ENCODE measurements around the gene DUSP8. TPM values are rescaled to one million over a fixed set of nuclear protein-coding genes. Genes with fewer than 3 reads are reported as not detected.

Gene DUSP8
- total and polyA plus RNA-seq, 12 donors, result 5.9 to 53.5 (median 18.9) TPM

DNA sequence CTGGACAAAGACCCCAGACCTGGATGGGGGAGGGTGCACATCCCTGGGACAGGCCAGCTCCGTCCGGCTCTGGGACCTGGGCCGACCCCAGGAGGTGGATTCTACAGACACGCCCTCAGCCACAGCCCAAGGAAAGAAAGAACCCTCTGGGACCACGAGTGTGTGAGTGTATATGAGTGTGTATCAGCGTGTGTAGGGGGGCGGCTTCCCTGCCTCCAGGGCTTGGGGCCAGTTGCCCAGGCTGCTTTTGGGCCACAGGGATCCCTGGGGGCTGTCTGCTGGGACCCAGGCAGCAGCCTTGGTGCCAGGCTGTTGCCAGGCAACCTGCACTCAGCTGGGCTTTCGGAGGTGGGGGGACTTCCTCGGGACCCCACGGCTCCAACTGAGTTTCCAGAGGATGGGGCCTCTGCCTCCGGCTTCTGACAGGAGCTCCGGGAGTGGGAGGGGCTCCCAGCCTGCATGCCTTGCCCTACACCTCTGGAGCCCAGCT is 8.9 kb downstream of the DUSP8 start:
- no peaks in the 10 kb centered on the region for H3K9me3 ChIP-seq
- H3K36me3 ChIP-seq, result peaks cover 0 to 63% (median 12%) of the 10 kb centered on the region in 9 donors
- WGBS, 2 donors, result 80 to 82% methylated on average over 12 of the region's 12 CpGs
- H3K4me1 ChIP-seq, result peaks cover 13 to 75% (median 46%) of the 10 kb centered on the region in 9 donors
- TF ChIP-seq, protein P1, sequence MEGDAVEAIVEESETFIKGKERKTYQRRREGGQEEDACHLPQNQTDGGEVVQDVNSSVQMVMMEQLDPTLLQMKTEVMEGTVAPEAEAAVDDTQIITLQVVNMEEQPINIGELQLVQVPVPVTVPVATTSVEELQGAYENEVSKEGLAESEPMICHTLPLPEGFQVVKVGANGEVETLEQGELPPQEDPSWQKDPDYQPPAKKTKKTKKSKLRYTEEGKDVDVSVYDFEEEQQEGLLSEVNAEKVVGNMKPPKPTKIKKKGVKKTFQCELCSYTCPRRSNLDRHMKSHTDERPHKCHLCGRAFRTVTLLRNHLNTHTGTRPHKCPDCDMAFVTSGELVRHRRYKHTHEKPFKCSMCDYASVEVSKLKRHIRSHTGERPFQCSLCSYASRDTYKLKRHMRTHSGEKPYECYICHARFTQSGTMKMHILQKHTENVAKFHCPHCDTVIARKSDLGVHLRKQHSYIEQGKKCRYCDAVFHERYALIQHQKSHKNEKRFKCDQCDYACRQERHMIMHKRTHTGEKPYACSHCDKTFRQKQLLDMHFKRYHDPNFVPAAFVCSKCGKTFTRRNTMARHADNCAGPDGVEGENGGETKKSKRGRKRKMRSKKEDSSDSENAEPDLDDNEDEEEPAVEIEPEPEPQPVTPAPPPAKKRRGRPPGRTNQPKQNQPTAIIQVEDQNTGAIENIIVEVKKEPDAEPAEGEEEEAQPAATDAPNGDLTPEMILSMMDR (IDR thresholded peaks at IDR 0.05), result no peak
- intact Hi-C loops (cut with DNase I), result no loop called here
- H3K27ac ChIP-seq, result no peak overlapping the region
- no peak for DNase-seq
- H3K4me3 ChIP-seq, result no peak overlapping the region
- H3K27me3 ChIP-seq, result no peaks in the 10 kb centered on the region
- ATAC-seq, result no peak

DNA sequence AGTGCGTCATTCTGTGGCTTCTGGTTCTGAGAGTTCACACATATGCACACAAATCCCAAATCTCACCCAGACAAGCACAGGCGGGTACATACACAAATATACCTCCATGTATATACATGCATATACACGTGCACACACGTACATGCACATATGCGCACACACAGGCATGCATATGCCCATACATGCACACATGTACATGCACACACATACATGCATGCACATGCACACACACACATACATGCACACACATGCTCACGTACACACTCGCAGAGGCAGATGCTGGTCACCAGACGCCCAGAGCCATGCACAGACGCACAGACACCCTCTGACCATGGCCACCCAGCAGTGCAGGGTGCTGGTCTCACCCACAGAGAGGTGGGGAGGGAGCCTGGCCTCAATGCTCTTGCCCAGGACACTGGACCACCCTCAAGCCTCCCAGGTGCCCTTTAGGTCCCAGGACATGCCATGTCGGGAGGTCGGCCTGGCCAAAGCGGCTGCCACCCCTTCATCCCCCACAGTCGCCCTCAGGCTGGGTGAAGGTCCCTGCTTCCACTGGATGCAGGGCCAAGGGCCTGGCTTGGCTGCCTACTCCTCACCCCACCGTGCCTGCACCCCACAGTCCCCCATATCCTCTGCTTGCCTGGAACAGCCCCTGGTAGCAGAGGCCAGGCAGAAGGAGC is 9.5 kb downstream of the DUSP8 start:
- Histone ChIP-seq H3K27me3 (no peaks in the 10 kb centered on the region), H3K36me3 (peaks cover 0 to 69% (median 13%) of the 10 kb centered on the region in 9 donors), H3K9me3 (no peaks in the 10 kb centered on the region), H3K4me3 (no peak overlapping the region), H3K27ac (no peak overlapping the region), H3K4me1 (peaks cover 19 to 75% (median 48%) of the 10 kb centered on the region in 9 donors)
- DNase-seq, result no peak
- ATAC-seq, result no peak
- TF ChIP-seq, protein P1 (IDR thresholded peaks at IDR 0.05), result no peak
- intact Hi-C loops (cut with DNase I), result no loop called here
- WGBS, 2 donors, result 95 to 96% methylated on average over 14 of the region's 14 CpGs

DNA sequence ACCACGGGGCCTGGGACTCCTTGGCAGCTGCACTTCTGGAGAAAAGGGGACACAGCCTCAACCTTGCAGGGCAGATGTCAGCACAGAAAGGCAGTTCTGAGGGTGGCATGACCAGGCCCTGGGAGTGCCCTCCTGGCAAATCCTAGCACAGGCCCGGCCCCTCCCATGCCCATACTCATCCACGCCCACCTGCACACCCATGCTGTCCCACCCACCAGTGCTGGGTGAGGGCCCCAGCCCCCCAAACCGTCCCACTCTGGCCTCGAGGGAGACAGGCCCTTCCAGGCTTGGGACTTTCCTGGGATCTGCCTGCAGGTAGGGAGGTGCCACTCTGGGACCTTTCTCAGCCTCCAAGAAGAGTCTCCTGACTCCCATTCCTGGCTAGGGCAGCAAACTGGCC is 10.1 kb downstream of the DUSP8 start:
- H3K9me3 ChIP-seq, result no peaks in the 10 kb centered on the region
- DNase-seq (no peak), ATAC-seq (no peak)
- intact Hi-C loops (cut with DNase I), result no loop called here
- H3K27ac ChIP-seq, result peak overlapping the region in 1 of 10 donors; percentile 25
- no peak overlapping the region for H3K4me3 ChIP-seq
- TF ChIP-seq, protein P1 (IDR thresholded peaks at IDR 0.05), result no peak
- H3K4me1 ChIP-seq, result peaks cover 22 to 71% (median 45%) of the 10 kb centered on the region in 9 donors
- H3K36me3 ChIP-seq, result peaks cover 0 to 76% (median 19%) of the 10 kb centered on the region in 9 donors
- peaks cover 0 to 4% (median 0%) of the 10 kb centered on the region in 7 donors for H3K27me3 ChIP-seq
- WGBS, 2 donors, result 89 to 94% methylated on average over 5 of the region's 5 CpGs

DNA sequence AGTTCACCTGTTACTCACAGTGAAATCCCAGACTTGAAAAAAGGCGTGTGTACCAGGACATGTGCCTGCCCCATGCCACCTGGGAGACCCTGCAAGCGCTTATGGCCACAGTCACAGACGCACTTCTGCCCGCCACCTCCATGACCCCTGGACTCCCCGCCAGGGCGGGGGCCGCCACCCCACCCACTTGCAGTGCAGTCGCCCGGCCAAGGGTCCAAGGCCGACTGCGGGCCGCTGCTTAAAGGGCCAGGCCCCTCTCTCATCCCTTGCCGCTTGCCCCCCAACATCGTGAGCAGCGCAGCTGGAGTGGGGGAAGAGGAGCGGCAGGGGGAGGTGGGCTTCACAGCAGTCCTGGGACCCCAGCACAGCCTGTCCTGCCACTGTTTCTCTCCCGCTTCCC is 10.8 kb downstream of the DUSP8 start:
- TF ChIP-seq, protein P1 (IDR thresholded peaks at IDR 0.05), result no peak
- H3K27ac ChIP-seq, result peak overlapping the region in 2 of 10 donors; percentile 5 to 99
- intact Hi-C loops (cut with DNase I), result no loop called here

More for the DNA sequence above, 10.8 kb downstream of the DUSP8 start:
- no peak for ATAC-seq
- WGBS, 2 donors, result 93 to 94% methylated on average over 17 of the region's 17 CpGs
- Histone ChIP-seq H3K4me3 (no peak overlapping the region), H3K36me3 (peaks cover 0 to 78% (median 19%) of the 10 kb centered on the region in 9 donors), H3K9me3 (no peaks in the 10 kb centered on the region), H3K27me3 (peaks cover 0 to 6% (median 0%) of the 10 kb centered on the region in 7 donors), H3K4me1 (peaks cover 22 to 66% (median 45%) of the 10 kb centered on the region in 9 donors)
- DNase-seq, result no peak

Measured in heart right ventricle (tissue), 16 donors.